ENCODE data around the gene PID1.

DNA sequence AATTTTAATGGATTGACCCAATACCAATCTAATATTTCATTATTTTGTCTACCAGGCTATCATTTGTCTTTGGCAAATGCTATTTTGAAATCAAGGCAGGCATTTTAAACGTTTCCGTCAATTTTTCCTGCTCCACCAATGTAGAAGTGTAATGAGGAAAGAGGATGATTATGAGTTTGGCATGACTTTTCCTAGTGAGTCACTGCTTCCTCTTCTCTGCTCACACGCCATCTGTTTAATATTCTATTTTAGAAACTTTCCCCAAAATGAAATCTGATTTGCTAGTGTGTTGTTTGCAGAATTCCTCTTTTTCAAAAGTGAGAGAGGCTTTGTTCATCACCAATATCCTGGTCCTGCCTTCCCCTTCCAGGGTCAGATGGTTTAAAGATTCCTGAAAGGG is 42.5 kb upstream of the PID1 start:
- TF ChIP-seq, protein P1, sequence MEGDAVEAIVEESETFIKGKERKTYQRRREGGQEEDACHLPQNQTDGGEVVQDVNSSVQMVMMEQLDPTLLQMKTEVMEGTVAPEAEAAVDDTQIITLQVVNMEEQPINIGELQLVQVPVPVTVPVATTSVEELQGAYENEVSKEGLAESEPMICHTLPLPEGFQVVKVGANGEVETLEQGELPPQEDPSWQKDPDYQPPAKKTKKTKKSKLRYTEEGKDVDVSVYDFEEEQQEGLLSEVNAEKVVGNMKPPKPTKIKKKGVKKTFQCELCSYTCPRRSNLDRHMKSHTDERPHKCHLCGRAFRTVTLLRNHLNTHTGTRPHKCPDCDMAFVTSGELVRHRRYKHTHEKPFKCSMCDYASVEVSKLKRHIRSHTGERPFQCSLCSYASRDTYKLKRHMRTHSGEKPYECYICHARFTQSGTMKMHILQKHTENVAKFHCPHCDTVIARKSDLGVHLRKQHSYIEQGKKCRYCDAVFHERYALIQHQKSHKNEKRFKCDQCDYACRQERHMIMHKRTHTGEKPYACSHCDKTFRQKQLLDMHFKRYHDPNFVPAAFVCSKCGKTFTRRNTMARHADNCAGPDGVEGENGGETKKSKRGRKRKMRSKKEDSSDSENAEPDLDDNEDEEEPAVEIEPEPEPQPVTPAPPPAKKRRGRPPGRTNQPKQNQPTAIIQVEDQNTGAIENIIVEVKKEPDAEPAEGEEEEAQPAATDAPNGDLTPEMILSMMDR (IDR thresholded peaks at IDR 0.05): no peak
- no peak for TF ChIP-seq POLR2A (IDR thresholded peaks at IDR 0.05)
- TF ChIP-seq POLR2AphosphoS5 (IDR thresholded peaks at IDR 0.05): no peak
- TF ChIP-seq EP300 (IDR thresholded peaks at IDR 0.05): no peak
